Posterior vena cava (tissue), 2 donors: ENCODE results near the gene AMPD3. TPM values are rescaled to one million over a fixed set of nuclear protein-coding genes. Genes with fewer than 3 reads are reported as not detected.
"Not testable (repeated sequence)": the region's sequence is repeated elsewhere in the genome, so short reads cannot be mapped to it uniquely, and the experiment has no call there.

Experiments
- DNase-seq: peaks from one replicate; pipeline ENCODE4 v3.0.0-alpha.2; 2020; ENCODE audit warnings: low spot score
- intact Hi-C, 2 donors: fragments of 100-400 bp; cut with DNase I; formaldehyde crosslinking; loops; one replicate each; pipeline versions ENCODE4 v1.14.1 to v1.14.2; 2022 to 2023
- total RNA-seq, 2 donors: library from RNA; stranded (reverse); fragmentation: NEBNext Ultra II Directional; extraction: Animal tissue kit (Norgen Biotek cat#: 25700); gene quantifications; one replicate each; pipeline ENCODE4 v1.2.1, GENCODE V29; 2021
- donor health status: DM: yes; HTN: yes; CAD: no.
- donor health status: DM: yes; HTN: yes; CAD: no.

AMPD3 gene
- total RNA-seq, 2 donors from 2014 or later, result 6.5 to 6.9 TPM

DNA sequence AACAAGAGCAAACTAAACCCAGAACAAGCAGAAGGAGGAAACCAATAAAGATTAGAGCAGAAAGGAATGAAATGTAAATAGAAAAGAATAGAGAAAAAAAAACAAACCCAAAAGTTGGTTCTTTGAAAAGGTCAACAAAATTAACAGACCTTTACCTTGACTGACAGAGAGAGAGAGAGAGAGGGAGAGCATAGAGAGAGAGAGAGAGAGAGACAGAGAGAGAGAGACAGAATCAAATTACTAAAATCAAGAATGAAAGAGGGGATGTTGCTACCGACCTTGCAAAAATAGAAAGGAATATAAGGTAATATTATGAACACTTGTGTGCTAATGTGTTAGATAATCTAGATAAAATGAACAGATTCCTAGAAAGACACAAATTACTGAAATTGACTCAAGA lies 22.6 kb upstream of the AMPD3 start:
- DNase-seq, result no peak
- intact Hi-C loops, result no loop called here

DNA sequence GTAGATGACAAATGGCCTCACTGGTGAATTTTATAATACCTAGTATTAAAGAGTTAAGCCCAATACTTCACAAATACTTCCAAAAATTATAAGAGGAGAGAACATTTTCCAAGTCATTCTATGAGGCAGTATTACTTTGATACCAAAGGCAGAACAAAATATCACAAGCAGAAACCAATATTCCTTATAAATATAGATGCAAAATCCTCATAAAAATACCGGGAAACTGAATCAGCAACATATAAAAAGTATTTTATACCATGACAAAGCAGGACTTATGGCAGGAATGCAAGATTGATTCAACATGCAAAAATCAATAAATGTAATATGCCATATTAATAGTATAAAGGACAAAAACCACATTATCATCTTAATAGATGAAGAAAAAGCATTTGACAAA lies 22.1 kb upstream of the AMPD3 start:
- intact Hi-C loops, result no loop called here
- DNase-seq, result no peak

GRCh38 chr11:10436224-10436623 lies 18.8 kb upstream of the AMPD3 start:
- no peak for DNase-seq
- intact Hi-C loops, result loop anchor here in 1 of 2 donors (1.0 to 2.0 kb wide), 2 partner anchors 44 to 63 kb away; no protein-coding TSS in a partner anchor

GRCh38 chr11:10436683-10437082 lies 18.4 kb upstream of the AMPD3 start:
- DNase-seq, result not testable (repeated sequence)
- intact Hi-C loops, result loop anchor here in 1 of 2 donors (1.0 to 2.0 kb wide), 2 partner anchors 44 to 62 kb away; no protein-coding TSS in a partner anchor

DNA sequence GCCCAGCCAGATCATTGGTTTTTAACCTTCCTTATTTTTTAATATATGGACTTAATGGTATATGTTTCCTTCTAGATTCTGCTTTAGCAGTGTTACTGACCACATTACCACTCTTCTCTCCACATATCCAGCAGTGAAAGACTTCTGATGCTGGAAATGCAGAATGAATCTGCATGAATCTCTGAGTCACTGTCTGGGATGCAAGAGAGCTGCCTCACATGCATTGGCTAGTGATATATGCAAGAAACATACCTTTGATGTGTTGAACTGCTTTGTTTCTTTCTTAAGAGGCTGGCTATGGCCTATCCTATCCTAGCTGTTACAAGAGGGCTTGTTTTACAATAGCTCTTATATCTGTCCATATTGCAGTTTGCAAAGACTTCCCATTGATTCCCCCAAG lies 16.6 kb upstream of the AMPD3 start:
- intact Hi-C loops, result no loop called here
- DNase-seq, result no peak

DNA sequence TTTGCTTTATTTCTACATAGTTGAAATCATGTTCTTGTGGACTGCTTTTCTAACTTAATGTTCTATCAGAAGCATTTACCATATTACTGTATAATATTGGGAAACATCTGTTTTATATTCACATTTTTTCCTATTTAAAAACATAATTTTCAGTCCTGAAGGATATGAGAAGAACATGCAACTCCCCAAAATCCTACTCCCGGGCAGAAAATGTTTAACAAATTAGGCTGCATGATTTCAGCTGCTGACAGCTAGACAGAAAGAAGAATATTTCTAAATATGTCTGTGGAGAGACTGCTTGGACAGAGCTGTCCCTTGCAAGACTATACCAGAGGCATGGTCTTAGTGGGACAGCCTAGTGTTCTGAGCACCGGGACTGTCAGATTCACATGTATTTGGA lies 15.7 kb upstream of the AMPD3 start:
- intact Hi-C loops, result no loop called here
- no peak for DNase-seq

DNA sequence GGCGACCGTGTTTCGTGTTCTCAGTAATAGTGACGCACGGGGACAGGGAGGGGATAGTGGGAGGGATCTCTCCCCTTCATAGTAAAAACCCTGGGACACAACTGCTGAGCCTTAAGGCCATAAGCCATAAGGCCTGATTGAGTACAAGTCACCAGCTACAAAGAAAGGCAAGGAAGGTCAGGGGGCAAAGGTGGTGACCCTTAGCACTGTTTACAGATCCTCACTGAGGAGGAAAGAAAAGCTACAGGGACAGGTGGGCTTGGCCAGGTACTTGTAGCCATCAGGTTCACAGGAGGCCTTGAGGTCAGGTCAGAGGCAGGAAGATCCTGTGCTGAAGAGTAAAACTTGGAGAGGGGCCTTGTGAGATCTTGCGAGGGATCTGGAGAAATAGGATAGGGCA lies 15.1 kb upstream of the AMPD3 start:
- intact Hi-C loops, result no loop called here
- no peak for DNase-seq

DNA sequence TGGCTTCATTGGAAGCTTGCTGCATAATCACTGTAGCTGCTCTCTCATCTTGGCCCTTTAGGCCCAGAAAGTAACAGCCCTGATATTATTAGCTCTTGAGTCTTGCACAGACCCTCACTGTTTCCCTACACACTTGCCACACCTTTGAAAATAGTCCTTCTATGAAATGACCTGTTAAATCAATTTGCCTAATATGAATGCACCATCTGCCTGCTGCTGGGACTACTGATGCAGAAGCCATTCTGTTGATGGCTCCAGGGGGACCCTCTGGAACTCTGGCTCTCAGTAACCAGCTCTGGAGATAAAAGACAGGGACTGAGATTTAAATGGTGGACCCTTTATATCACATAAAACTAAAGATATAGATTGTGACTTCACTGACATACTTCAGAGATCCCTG lies 14.7 kb upstream of the AMPD3 start:
- DNase-seq, result no peak
- intact Hi-C loops, result no loop called here

- intact Hi-C loops, result no loop called here
- DNase-seq, result no peak
These were observed 14.0 kb upstream of the AMPD3 start for GRCh38 chr11:10441091-10441490.

GRCh38 chr11:10441652-10442503 lies 13.2 kb upstream of the AMPD3 start:
- no peak for DNase-seq
- intact Hi-C loops, result no loop called here

DNA sequence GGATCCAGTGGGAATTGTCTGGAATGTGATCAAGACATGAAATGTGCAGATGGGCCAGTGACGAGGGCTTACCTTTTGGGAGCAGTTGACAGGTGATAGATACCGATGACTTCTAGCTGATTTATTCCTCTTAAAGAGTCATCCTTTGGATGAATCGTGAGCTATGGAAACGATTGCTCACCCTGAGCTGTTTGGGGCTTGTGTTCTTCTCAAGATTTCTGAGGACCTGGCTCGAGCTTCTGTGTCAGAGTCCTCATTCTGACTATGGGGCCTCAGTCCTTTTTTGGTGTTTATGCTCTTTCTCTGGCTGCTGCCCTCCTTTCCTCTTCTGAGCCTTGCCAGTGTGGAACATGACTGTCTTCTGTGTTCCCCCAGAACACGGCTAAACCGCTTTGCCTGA lies 11.9 kb upstream of the AMPD3 start:
- DNase-seq, result no peak
- intact Hi-C loops, result no loop called here

GRCh38 chr11:10443721-10444235 lies 11.3 kb upstream of the AMPD3 start:
- intact Hi-C loops, result no loop called here
- no peak for DNase-seq

DNA sequence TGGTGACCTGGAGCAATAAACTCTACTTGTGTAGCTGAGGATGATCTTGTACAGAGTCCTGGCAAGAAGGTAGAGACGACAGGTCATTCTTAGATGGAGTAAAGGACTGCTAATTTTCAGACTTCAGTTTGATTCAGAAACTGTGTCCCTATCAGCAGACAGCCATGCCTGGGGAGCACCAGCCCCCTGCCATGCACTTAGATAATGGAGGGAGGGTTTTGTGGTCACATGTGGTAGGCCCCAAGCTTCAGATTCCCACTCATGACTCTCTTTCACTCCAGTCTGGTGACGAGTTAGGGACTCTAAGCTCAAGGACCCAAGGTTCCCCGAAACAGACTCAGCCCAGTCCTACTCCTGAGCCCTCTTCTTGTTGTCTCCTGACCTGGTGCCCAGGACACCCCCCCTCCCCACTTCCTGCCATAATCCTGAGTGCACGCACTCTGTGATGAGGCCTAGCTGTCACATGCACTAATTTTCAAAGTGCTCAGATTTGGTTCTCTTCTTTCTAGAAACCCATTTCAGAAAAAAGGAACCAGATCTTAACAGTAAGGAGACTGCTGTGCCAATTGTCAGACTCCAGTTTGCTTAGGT lies 10.2 kb upstream of the AMPD3 start:
- intact Hi-C loops, result no loop called here

DNA sequence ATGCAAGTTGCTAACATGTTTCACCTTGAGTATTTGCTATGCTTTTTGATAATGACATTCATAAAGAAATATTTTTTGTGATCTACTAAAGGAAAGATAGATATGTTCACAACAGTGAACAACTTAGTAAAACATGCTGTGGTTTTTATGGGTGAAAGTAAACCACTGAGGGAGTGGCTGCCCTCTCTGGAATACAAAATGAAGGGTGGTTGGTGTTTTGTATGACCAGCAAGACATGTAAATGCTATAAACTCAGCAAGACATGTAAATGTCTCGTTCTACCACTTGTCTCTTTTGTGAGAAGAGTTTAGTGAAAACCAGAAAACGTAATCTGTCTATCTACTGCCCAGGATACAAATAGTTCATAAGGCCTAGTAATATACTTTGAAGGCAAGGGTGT lies 7.6 kb upstream of the AMPD3 start:
- intact Hi-C loops, result no loop called here
- no peak for DNase-seq

More for the DNA sequence above, 10.2 kb upstream of the AMPD3 start:
- DNase-seq, result no peak

GRCh38 chr11:10450462-10451425 lies 4.3 kb upstream of the AMPD3 start:
- intact Hi-C loops, result no loop called here

DNA sequence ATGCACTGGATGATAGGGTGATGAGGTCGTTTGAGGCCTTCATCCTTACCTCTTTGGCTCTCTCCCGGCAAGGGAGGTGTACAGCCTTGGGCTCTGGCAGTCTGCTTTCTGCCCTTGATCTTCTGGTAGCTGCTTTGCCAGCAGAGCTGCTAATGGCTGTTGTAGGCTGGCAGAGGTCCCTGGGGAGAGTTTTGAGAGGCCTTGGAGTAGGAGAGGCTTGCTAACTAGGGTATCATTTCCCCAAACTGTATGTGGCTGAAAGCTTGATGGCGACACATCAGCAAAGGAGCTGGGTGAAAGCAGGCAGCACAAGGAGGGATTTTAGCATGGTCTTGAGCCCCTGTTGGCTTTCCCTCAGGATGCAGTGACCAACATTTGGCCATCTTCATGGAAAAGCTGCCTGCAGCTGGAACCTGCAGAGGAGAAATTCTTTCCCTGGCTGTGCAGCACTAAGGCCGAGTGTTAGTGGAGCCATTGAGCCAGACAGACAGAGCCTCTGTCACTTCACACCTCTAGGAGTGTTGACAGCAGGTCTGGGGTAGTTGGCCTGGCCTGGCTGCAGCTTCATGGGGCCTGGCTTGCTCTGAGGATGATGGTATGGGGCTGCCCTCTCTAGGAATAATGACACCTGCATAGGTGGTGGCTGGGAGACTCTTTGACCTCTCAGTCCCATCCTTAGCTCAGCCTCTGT lies 3.5 kb upstream of the AMPD3 start:
- no peak for DNase-seq
- intact Hi-C loops, result no loop called here

More at GRCh38 chr11:10450462-10451425, 4.3 kb upstream of the AMPD3 start:
- no peak for DNase-seq

- intact Hi-C loops, result no loop called here
- DNase-seq, result no peak
These were observed 2.8 kb upstream of the AMPD3 start for GRCh38 chr11:10452211-10452767.

GRCh38 chr11:10453261-10453660 lies 1.8 kb upstream of the AMPD3 start:
- intact Hi-C loops, result no loop called here

More at GRCh38 chr11:10453261-10453660, 1.8 kb upstream of the AMPD3 start:
- no peak for DNase-seq
